GM18507 (cell line): ENCODE results near the gene SSTR4.

Source experiments
- DNase-seq: peaks from one replicate; pipeline ENCODE4 v3.0.0; 2011; ENCODE audit warnings: low read depth; ENCODE audit not compliant: insufficient read length; ENCODE audit errors: extremely low spot score
- FAIRE-seq: peaks from 2 replicates; lab custom pipeline; 2011; peaks lifted over from hg19 to GRCh38; lab: Jason Lieb, UNC

Gene SSTR4

DNA sequence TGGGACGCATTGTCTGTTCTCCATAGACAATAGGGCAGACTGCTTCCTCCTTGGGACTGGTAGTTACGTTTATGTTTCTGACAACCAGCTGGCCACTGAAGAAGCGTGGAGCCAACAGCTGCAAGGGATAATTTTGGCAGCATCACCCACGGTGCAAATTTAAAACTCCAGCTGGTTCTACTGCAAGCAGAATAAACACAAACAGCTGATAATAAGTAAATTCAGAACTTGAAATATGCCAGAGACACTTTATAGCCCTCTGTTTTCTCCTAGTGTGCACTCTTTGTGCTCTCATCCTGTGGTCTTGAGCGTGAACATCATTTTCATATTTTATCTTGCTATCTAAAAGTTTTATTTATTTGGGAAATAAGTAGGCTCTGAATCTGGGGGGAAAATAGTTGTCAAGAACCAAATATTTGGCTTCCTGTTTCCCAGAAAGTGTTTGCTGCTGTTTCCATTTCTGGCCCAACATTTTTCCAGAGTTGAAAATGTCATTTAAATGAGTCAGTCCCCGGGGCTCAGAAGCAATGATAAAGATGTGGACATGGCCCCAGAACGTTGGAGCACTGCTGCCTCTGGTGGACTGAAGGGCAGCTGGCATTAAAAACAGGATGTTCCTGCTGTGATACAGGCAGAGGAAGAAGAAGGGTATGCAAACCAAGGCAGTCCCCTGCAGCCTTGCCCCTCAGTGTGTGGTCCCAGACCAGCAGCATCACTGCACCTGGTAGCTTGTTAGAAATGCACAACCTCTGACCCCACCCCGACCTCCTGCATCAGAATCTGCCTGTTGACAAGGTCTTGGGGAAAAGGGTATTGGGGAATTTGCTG is 26.8 kb downstream of the SSTR4 start:
- DNase-seq: no peak
- FAIRE-seq: no peak

GRCh38 chr20:23062632-23063031 is 27.5 kb downstream of the SSTR4 start:
- DNase-seq: no peak
- no peak for FAIRE-seq

DNA sequence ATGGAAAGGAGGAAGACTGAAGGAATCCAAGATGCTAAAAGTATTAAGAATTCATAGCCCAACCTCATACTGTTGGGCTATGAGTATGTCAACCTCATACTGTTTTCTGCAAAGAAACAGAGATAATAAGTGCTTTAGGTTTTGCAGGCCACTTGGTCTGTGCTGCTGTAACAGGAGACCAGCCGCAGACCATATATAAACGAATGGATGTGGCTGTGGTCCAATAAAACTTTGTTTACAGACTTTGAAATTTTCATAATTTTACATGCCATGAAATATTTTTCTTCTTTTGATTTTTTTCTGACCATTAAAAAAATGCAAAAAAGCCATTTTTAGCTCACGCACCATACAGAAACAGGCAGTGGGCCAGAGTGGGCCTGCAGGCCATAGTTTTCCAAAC is 28.1 kb downstream of the SSTR4 start:
- DNase-seq (no peak), FAIRE-seq (no peak)

DNA sequence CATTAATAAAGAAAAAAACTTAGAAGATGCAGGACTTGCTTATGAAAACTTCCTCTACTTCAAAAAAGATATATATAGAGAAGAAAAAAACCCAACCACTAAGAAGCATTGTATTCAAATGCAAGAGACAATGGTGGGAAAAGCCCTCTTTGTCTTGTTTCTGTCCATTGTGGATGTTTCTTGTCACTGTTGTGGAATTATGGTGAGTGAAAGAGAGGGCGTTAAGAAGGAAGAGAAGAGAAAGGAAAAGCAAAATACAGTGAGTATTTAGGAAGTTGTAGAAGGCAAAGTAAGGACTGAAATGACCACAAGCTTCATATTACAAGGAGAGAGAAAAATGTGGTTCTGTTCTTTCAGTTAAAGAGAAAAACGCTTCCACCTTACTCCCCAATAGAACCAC is 28.5 kb downstream of the SSTR4 start:
- no peak for FAIRE-seq
- DNase-seq: no peak

GRCh38 chr20:23065266-23066201 is 30.4 kb downstream of the SSTR4 start:
- DNase-seq (no peak), FAIRE-seq (no peak)

DNA sequence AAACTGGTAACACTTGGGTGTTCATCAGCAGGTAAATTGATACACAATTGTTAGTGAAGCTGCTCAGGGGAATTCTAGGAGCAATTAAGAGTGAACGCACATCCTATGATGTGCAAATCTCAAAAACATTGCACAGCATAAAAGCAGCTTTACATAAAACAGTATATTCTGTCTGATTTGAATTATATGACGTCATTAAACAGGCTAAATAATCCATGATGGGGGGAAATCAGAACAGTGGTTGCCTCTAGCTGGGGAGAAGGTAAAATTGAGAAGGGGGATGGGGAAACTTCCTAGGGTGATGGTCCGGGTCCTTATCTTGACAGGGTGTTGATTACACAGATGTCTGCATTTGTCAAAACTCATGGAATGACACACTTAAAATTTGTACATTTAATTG is 31.7 kb downstream of the SSTR4 start:
- DNase-seq (no peak), FAIRE-seq (no peak)

DNA sequence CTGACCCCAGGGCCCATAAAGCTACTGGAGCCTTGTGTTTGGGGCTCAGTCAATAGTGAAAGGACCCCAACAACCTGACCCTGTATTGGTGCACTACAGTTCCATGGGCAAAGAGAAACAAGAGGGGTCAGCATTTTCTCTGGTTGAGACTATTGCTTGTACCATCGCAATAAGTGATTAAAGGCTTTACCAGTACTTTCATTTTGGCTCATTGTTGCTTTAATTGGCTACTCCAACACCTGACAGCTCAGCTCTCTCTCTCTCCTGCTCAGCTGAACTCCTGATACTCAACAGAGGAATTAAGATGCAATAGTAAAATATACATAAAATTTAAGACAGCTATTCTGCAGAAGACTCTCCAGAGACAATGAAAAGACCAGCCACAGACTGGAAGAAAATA is 33.2 kb downstream of the SSTR4 start:
- no peak for FAIRE-seq
- DNase-seq: no peak

- DNase-seq (no peak), FAIRE-seq (no peak)
These were observed 34.0 kb downstream of the SSTR4 start for GRCh38 chr20:23069108-23069507.

GRCh38 chr20:23071398-23071797 is 36.3 kb downstream of the SSTR4 start:
- FAIRE-seq (no peak), DNase-seq (no peak)

GRCh38 chr20:23071996-23072395 is 36.9 kb downstream of the SSTR4 start:
- no peak for FAIRE-seq
- no peak for DNase-seq

- DNase-seq (no peak), FAIRE-seq (no peak)
These were observed 37.9 kb downstream of the SSTR4 start for GRCh38 chr20:23072892-23073586.

- no peak for DNase-seq
- FAIRE-seq: no peak
These were observed 38.9 kb downstream of the SSTR4 start for GRCh38 chr20:23074052-23074451.

DNA sequence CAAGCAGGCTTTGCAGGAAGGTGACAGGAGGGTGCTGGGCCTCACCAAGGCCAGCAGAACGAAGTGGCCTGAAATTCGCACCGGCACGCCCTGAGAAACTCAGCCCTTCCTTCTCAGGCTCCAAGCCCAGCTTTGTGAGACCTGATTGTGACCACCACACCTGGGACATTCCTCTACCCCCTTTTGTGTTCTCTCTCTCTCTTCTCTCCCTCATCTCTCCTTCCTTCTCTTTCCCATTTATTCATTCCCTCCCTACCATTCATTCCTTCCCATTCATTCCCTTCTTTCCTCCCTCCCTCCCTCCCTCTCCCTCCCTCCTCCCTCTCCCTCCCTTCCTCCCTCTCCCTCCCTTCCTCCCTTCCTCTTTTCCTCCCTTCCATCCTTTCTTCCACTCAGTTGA is 42.2 kb downstream of the SSTR4 start:
- FAIRE-seq: no peak

GRCh38 chr20:23078351-23079015 is 43.4 kb downstream of the SSTR4 start:
- DNase-seq: no peak
- no peak for FAIRE-seq

More for the DNA sequence above, 42.2 kb downstream of the SSTR4 start:
- DNase-seq: no peak

- DNase-seq: no peak
- FAIRE-seq: no peak
These were observed 43.9 kb downstream of the SSTR4 start for GRCh38 chr20:23079016-23079351.

DNA sequence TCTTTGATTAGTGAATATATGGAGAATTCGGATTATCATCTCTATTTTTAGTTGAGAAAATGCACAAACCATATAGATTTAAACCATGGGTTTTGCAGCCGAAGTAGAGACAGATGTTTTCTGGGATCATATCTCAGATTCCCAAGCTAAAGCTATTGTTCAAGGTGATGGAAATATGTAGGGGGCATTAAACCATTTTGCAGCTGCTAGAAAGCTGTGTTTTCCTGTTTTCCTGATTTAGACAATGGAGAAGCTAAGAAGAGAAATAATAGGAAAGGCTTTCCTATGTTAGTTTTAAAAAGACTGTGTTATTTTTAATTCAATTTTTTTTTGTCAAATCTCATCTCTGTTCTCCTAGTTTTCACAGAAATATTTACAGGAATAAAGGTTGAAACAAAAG is 44.8 kb downstream of the SSTR4 start:
- no peak for DNase-seq
- FAIRE-seq: no peak

DNA sequence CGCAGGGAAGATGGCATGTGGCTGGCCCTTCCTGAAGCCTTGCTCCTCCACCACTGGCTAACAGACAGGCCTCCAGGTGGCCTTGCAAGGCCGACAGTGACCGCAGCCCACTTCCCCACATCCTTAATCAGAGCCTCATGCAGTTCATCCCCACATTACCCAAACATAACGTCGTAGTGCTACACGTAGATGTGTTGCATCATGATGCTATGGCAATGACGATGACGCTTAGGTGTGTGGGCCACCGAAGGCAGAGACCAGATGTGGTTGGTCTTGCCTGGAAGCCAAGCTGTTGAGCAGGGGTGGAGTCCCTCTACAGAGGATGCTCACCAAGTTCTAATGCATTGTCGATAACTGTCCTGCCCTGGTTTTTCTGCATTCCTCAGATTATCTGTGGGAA is 45.4 kb downstream of the SSTR4 start:
- FAIRE-seq (no peak), DNase-seq (no peak)

GRCh38 chr20:23081263-23081819 is 46.2 kb downstream of the SSTR4 start:
- no peak for FAIRE-seq
- no peak for DNase-seq

DNA sequence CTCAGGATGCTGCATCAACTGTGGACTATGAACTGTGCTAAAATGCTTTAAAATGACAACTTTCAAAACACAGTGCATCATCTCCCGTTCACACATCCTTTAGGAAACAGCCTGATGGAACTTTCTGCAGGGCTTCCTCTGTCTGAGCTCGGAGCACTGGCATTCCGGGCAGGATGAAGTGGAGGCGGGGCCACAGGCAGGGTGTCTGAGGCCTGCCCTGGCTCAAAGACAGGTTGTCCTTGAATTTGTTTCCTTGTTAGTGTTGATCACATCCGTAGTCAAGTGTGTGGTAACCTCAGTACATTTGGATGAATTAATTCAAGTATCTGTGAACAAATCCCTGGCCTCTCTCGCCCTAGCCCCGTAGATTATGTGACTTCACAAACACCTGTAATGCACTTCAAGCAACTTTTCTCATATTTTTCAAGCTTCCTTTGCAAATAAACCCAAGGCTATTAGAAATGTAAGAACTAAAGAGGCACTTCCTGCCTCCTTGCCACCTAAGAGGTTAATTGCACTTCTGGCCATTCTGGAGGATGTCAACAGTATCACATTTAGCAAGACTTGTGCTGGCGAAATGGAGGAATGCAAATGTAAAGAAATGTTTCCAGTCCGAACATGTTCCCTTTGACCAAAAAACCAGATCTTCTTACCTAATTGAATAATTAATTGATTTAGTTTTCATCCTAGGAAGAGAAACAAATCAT is 47.9 kb downstream of the SSTR4 start:
- no peak for DNase-seq

More for the DNA sequence above, 47.9 kb downstream of the SSTR4 start:
- FAIRE-seq: no peak
